ENCODE results near the gene NDUFS7. TPM values are rescaled to one million over a fixed set of nuclear protein-coding genes. Genes with fewer than 3 reads are reported as not detected.

The NDUFS7 gene
- total and polyA plus RNA-seq, 2 donors (not counting 3 experiments of a cell fraction or from before 2014, with no cell fraction given), result 101 to 224 TPM

DNA sequence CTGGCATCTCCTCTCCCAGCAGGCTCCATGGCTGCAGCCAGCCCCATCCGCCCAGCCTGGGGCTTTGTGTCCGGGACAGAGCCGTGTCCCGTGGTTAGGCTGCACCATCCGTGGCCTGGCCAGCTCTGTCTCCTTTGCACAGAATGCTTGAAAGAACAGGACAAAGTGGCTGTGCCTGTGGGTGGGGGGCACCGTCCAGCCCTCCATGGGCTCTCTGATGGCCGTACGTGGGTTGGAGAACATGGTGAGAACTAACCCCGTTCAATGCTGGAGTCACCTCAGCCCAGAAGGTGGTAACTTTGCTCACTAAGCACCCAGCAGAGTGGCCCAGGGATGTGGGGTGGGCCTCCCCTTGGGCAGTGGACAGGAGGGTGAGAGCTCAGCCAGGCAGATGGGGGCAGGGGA lies 57.3 kb downstream of the NDUFS7 start:
- H3K79me2 ChIP-seq (ENCODE audit: control insufficient read depth, insufficient read depth, low read length), result peaks cover 34% of the 10 kb centered on the region
- intact Hi-C loops (cut with micrococcal nuclease) (no loop called here), dilution Hi-C loops (cut with MboI; ENCODE audit: extremely low pct_ligation_motif_present, low sequenced_read_pairs) (no loop called here)
- H3K27ac ChIP-seq (ENCODE audit: insufficient read depth, low read depth, low read length), result no peak overlapping the region
- no peak overlapping the region for H2AFZ ChIP-seq (ENCODE audit: low read depth, low read length)
- H3K9ac ChIP-seq (replicated peaks; ENCODE audit: extremely low read depth, insufficient read depth, low read length), result no peak overlapping the region
- no peak for DNase-seq (ENCODE audit: low read depth, low spot score)
- no peak for FAIRE-seq
- peaks cover 0 to under 1% of the 10 kb centered on the region in 2 experiments for H3K27me3 ChIP-seq (ENCODE audit: control insufficient read depth in 2 of 2, insufficient read depth in 2 of 2, low read length in 2 of 2)
- no TSS peak for BruUV-seq (replicated peaks)
- POLR2A ChIA-PET, result interaction anchor here (0.6 kb wide), 1 partner anchor 29 kb away, joined by 4 read pairs; no protein-coding TSS in a partner anchor
- H3K9me3 ChIP-seq (replicated peaks; ENCODE audit: control insufficient read depth, insufficient read depth, low read length), result no peaks in the 10 kb centered on the region
- no peak overlapping the region for H3K4me2 ChIP-seq (ENCODE audit: insufficient read depth, low read length)
- no peaks in the 10 kb centered on the region for H4K20me1 ChIP-seq (replicated peaks; ENCODE audit: control insufficient read depth, extremely low read depth, insufficient read depth, low read length)
- no peak overlapping the region for H3K4me3 ChIP-seq (replicated peaks in 1 of 3; ENCODE audit: insufficient read depth in 1 of 3, low read depth in 1 of 3, low read length in 3 of 3)
- peaks cover 6% of the 10 kb centered on the region for H3K4me1 ChIP-seq (ENCODE audit: control insufficient read depth, extremely low read depth, insufficient read depth, low read length)
- H3K36me3 ChIP-seq (ENCODE audit: control insufficient read depth in 2 of 2, extremely low read depth in 1 of 2, insufficient read depth in 2 of 2, low read length in 2 of 2), result peaks cover 7 to 21% of the 10 kb centered on the region in 2 experiments
- TF ChIP-seq EZH2 (IDR thresholded peaks at IDR 0.05; ENCODE audit: borderline replicate concordance, low read depth, low read length, severe bottlenecking), result no peak
- no peak for TF ChIP-seq POLR2AphosphoS5 (IDR thresholded peaks at IDR 0.05; ENCODE audit: insufficient read depth, low read depth, low read length)
- TF ChIP-seq POLR2A (IDR thresholded peaks at IDR 0.05; ENCODE audit: low read depth, low read length), result no peak
- no peak for TF ChIP-seq JUN (IDR thresholded peaks at IDR 0.05; ENCODE audit: borderline replicate concordance, insufficient read depth, insufficient read length, low read depth)
- TF ChIP-seq GATA2 (IDR thresholded peaks at IDR 0.05; ENCODE audit: insufficient read depth, insufficient read length, low read depth, low read length), result no peak
- no peak for TF ChIP-seq FOS (IDR thresholded peaks at IDR 0.05; ENCODE audit: borderline replicate concordance, insufficient read depth, low read length)
- TF ChIP-seq, protein P1, sequence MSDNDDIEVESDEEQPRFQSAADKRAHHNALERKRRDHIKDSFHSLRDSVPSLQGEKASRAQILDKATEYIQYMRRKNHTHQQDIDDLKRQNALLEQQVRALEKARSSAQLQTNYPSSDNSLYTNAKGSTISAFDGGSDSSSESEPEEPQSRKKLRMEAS (IDR thresholded peaks at IDR 0.05; ENCODE audit: insufficient read depth, insufficient read length), result no peak
- no peak for TF ChIP-seq MYC (IDR thresholded peaks at IDR 0.05; ENCODE audit: low read depth, low read length)
- TF ChIP-seq, protein P2, sequence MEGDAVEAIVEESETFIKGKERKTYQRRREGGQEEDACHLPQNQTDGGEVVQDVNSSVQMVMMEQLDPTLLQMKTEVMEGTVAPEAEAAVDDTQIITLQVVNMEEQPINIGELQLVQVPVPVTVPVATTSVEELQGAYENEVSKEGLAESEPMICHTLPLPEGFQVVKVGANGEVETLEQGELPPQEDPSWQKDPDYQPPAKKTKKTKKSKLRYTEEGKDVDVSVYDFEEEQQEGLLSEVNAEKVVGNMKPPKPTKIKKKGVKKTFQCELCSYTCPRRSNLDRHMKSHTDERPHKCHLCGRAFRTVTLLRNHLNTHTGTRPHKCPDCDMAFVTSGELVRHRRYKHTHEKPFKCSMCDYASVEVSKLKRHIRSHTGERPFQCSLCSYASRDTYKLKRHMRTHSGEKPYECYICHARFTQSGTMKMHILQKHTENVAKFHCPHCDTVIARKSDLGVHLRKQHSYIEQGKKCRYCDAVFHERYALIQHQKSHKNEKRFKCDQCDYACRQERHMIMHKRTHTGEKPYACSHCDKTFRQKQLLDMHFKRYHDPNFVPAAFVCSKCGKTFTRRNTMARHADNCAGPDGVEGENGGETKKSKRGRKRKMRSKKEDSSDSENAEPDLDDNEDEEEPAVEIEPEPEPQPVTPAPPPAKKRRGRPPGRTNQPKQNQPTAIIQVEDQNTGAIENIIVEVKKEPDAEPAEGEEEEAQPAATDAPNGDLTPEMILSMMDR (IDR thresholded peaks at IDR 0.05; ENCODE audit: extremely low read depth in 1 of 2, insufficient read depth in 1 of 2, low read depth in 1 of 2, low read length in 2 of 2), result no peak
- CTCF ChIA-PET, result no interaction called here
- H3K9me1 ChIP-seq (replicated peaks; ENCODE audit: control insufficient read depth, extremely low read depth, insufficient read depth, low read length), result no peaks in the 10 kb centered on the region
